Skeletal muscle satellite cell (primary cell): ENCODE measurements around the gene GPC3.
"Not testable (repeated sequence)": the region's sequence is repeated elsewhere in the genome, so short reads cannot be mapped to it uniquely, and the experiment has no call there.

Experiments used
- H3K27me3 ChIP-seq: 2 replicates; pipeline ENCODE4 v1.7.0; 2013; ENCODE audit warnings: low read length; ENCODE audit not compliant: control insufficient read depth, insufficient read depth
- H3K36me3 ChIP-seq: 2 replicates; pipeline ENCODE4 v1.7.0; 2013; ENCODE audit warnings: mild to moderate bottlenecking, control low read depth, low read length; ENCODE audit not compliant: insufficient read depth
- H3K4me1 ChIP-seq: 2 replicates; pipeline ENCODE4 v1.7.0; 2013; ENCODE audit warnings: low read length; ENCODE audit not compliant: control insufficient read depth, insufficient read depth
- H3K4me2 ChIP-seq: 2 replicates; pipeline ENCODE4 v1.7.0; 2013; ENCODE audit warnings: mild to moderate bottlenecking, low read length
- H3K4me3 ChIP-seq: 2 replicates; pipeline ENCODE4 v1.7.0; 2013; ENCODE audit warnings: low read length
- H3K9ac ChIP-seq: 2 replicates; pipeline ENCODE4 v1.7.0; 2013; ENCODE audit warnings: mild to moderate bottlenecking, low read depth, low read length, moderate library complexity
- H3K9me3 ChIP-seq: replicated peaks from 2 replicates; pipeline ENCODE4 v1.7.0; 2013; ENCODE audit warnings: mild to moderate bottlenecking, control low read depth, low read length

Gene GPC3

GRCh38 chrX:133907606-133908005, 77.8 kb downstream of the GPC3 start:
- Histone ChIP-seq H3K4me2 (no peak overlapping the region), H3K4me1 (no peaks in the 10 kb centered on the region), H3K36me3 (no peaks in the 10 kb centered on the region), H3K9ac (no peak overlapping the region), H3K27me3 (peaks cover 7% of the 10 kb centered on the region), H3K4me3 (no peak overlapping the region), H3K9me3 (no peaks in the 10 kb centered on the region)

DNA sequence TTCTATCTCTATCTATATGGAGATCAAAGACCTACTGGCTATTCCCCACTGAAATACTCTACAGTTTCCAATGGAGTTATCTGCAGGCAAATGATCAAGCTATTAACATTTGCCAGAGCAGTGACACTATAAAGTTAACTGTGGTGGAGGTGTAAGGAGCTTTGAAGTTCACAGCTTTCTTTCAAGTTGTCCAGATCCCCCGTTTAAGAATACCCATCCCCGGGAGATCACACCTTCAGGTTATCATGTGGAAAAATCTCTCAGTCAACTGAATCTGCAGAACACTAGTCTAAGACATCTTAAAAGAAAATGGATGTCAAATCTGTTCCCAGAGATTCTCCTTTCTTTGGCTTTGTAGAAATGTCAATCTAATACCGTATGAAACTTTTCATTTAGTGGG, 80.1 kb downstream of the GPC3 start:
- Histone ChIP-seq H3K4me1 (no peaks in the 10 kb centered on the region), H3K9me3 (no peaks in the 10 kb centered on the region), H3K9ac (no peak overlapping the region), H3K4me2 (no peak overlapping the region), H3K27me3 (peaks cover 7% of the 10 kb centered on the region), H3K4me3 (no peak overlapping the region), H3K36me3 (no peaks in the 10 kb centered on the region)

DNA sequence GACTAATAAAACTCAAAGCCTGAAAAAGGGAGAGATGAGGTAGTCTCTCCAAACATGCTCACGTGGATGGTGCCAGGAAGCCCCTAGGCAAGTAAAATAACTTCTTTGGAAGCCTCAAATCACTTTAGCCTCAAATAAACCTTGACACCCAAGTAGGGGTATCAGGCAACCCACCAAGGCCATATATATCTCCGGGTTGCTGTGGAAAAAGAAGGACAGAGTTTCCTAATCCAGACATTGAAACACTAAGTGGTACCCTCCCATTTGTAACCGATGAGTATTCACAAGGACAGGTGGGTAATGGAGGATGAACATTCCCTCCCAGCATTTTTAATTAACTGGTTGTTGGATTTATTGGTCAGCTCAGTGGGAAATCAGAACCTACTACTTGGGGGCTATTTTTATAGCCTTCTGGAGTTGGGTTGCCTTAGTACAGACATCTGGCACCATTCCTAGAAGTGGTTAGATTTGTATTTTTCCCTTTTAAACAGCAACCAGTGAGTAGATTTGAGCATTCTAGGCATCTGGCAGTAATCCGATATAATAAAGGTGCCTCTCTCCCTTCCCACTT, 87.7 kb downstream of the GPC3 start:
- Histone ChIP-seq H3K9me3 (no peaks in the 10 kb centered on the region), H3K4me3 (no peak overlapping the region), H3K4me2 (no peak overlapping the region), H3K36me3 (no peaks in the 10 kb centered on the region), H3K9ac (no peak overlapping the region), H3K4me1 (no peaks in the 10 kb centered on the region), H3K27me3 (no peaks in the 10 kb centered on the region)

- H3K4me3 ChIP-seq, result no peak overlapping the region
- no peaks in the 10 kb centered on the region for H3K9me3 ChIP-seq
- no peak overlapping the region for H3K9ac ChIP-seq
- H3K27me3 ChIP-seq, result no peaks in the 10 kb centered on the region
- no peaks in the 10 kb centered on the region for H3K4me1 ChIP-seq
- no peaks in the 10 kb centered on the region for H3K36me3 ChIP-seq
- no peak overlapping the region for H3K4me2 ChIP-seq
Observed at GRCh38 chrX:133892337-133892736, 93.1 kb downstream of the GPC3 start.

- Histone ChIP-seq H3K4me3 (no peak overlapping the region), H3K4me2 (no peak overlapping the region), H3K36me3 (no peaks in the 10 kb centered on the region), H3K9ac (no peak overlapping the region), H3K9me3 (no peaks in the 10 kb centered on the region), H3K4me1 (no peaks in the 10 kb centered on the region), H3K27me3 (peaks cover 9% of the 10 kb centered on the region)
Observed at GRCh38 chrX:133888984-133889383, 96.4 kb downstream of the GPC3 start.

DNA sequence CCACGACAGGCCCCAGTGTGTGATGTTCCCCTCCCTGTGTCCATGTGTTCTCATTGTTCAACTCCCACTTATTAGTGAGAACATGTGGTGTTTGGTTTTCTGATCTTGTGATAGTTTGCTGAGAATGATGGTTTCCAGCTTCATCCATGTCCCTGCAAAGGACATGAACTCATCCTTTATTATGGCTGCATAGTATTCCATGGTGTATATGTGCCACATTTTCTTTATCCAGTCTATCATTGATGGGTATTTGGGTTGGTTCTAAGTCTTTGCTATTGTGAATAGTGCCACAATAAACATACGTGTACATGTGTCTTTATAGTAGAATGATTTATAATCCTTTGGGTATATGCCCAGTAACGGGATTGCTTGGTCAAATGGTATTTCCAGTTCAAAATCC, 97.3 kb downstream of the GPC3 start:
- H3K27me3 ChIP-seq, result peaks cover 11% of the 10 kb centered on the region
- H3K9me3 ChIP-seq, H3K36me3 ChIP-seq, H3K9ac ChIP-seq, H3K4me2 ChIP-seq, H3K4me1 ChIP-seq, H3K4me3 ChIP-seq: not testable (repeated sequence)

GRCh38 chrX:133884430-133885394, 100.7 kb downstream of the GPC3 start:
- Histone ChIP-seq H3K9ac (no peak overlapping the region), H3K4me3 (no peak overlapping the region), H3K4me2 (no peak overlapping the region), H3K36me3 (no peaks in the 10 kb centered on the region), H3K4me1 (no peaks in the 10 kb centered on the region), H3K9me3 (no peaks in the 10 kb centered on the region), H3K27me3 (peaks cover 33% of the 10 kb centered on the region)

GRCh38 chrX:133881893-133882292, 103.5 kb downstream of the GPC3 start:
- H3K9me3 ChIP-seq, result no peaks in the 10 kb centered on the region
- H3K4me1 ChIP-seq, result no peaks in the 10 kb centered on the region
- no peaks in the 10 kb centered on the region for H3K36me3 ChIP-seq
- H3K4me3 ChIP-seq, result no peak overlapping the region
- H3K27me3 ChIP-seq, result peaks cover 33% of the 10 kb centered on the region
- H3K4me2 ChIP-seq, result no peak overlapping the region
- H3K9ac ChIP-seq, result no peak overlapping the region

- Histone ChIP-seq H3K27me3 (peaks cover 29% of the 10 kb centered on the region), H3K9me3 (no peaks in the 10 kb centered on the region), H3K9ac (no peak overlapping the region), H3K36me3 (no peaks in the 10 kb centered on the region), H3K4me2 (no peak overlapping the region), H3K4me1 (no peaks in the 10 kb centered on the region), H3K4me3 (no peak overlapping the region)
Observed at GRCh38 chrX:133881007-133881406, 104.4 kb downstream of the GPC3 start.

DNA sequence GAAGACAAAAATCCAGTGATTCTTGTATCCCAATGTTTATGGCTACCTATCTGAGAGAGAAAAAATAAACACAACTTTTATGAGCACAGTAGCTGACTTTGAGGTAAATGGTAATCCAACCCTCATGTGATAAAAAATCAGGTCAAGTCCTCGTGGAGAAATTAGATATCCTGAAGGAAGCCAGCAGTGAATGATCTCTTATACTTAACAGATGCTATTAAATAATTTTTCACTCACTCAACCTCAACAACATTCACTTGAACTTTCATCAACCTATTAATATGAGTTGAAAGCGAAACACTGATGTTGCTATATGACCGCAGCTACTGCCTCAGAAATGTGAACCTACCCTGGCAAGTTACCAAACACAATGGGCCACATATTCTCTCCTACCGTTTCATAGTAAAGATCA, 105.4 kb downstream of the GPC3 start:
- no peak overlapping the region for H3K4me2 ChIP-seq
- H3K27me3 ChIP-seq, result peaks cover 29% of the 10 kb centered on the region
- no peaks in the 10 kb centered on the region for H3K9me3 ChIP-seq
- H3K4me3 ChIP-seq, result no peak overlapping the region
- no peak overlapping the region for H3K9ac ChIP-seq
- H3K36me3 ChIP-seq, result no peaks in the 10 kb centered on the region
- H3K4me1 ChIP-seq, result no peaks in the 10 kb centered on the region

DNA sequence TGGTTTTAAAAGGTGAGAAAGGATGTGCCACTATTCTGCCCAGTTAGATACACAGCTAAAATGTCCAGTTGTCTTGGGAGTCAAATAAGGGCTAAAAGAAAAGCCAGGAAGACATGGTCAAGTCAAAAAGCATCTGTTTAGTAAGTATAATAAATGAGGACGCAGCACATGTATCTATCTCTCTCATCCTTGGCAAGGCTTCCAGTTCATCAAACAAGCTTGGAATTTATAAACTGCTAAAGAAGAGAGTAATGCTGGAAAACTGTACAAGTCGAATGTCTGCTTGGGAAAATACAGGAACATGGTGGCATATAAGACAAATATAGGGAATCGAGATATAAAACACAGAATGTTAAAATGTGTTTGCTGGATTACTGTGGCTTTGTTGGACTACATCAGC, 106.7 kb downstream of the GPC3 start:
- H3K9me3 ChIP-seq, result no peaks in the 10 kb centered on the region
- H3K4me3 ChIP-seq, result no peak overlapping the region
- H3K4me2 ChIP-seq, result no peak overlapping the region
- H3K27me3 ChIP-seq, result peaks cover 25% of the 10 kb centered on the region
- no peaks in the 10 kb centered on the region for H3K36me3 ChIP-seq
- no peaks in the 10 kb centered on the region for H3K4me1 ChIP-seq
- H3K9ac ChIP-seq, result no peak overlapping the region

- Histone ChIP-seq H3K27me3 (peaks cover 17% of the 10 kb centered on the region), H3K9ac (no peak overlapping the region), H3K36me3 (no peaks in the 10 kb centered on the region), H3K4me2 (no peak overlapping the region), H3K9me3 (no peaks in the 10 kb centered on the region), H3K4me3 (no peak overlapping the region), H3K4me1 (no peaks in the 10 kb centered on the region)
Observed at GRCh38 chrX:133876646-133877045, 108.7 kb downstream of the GPC3 start.
